DND-41 (cell line): ENCODE data around the gene NEUROG3.

ENCODE experiments used
- CTCF ChIP-seq: IDR thresholded peaks from 2 replicates; pipeline ENCODE4 v1.5.1; 2012; ENCODE audit warnings: borderline replicate concordance, low read length, moderate library complexity, mild to moderate bottlenecking; ENCODE audit not compliant: poor library complexity, severe bottlenecking; ENCODE audit errors: extremely low read depth
- EZH2 ChIP-seq: IDR thresholded peaks from 3 replicates; pipeline ENCODE4 v1.6.1; 2012; ENCODE audit warnings: borderline replicate concordance, low read depth, mild to moderate bottlenecking, moderate library complexity, low read length, inconsistent platforms; ENCODE audit not compliant: severe bottlenecking

- TF ChIP-seq CTCF: no peak
- no peak for TF ChIP-seq EZH2
Observed at GRCh38 chr10:69576334-69577011, 3.3 kb upstream of the NEUROG3 start.
